ENCODE measurements around the gene TNFRSF8.

TNFRSF8 gene

DNA sequence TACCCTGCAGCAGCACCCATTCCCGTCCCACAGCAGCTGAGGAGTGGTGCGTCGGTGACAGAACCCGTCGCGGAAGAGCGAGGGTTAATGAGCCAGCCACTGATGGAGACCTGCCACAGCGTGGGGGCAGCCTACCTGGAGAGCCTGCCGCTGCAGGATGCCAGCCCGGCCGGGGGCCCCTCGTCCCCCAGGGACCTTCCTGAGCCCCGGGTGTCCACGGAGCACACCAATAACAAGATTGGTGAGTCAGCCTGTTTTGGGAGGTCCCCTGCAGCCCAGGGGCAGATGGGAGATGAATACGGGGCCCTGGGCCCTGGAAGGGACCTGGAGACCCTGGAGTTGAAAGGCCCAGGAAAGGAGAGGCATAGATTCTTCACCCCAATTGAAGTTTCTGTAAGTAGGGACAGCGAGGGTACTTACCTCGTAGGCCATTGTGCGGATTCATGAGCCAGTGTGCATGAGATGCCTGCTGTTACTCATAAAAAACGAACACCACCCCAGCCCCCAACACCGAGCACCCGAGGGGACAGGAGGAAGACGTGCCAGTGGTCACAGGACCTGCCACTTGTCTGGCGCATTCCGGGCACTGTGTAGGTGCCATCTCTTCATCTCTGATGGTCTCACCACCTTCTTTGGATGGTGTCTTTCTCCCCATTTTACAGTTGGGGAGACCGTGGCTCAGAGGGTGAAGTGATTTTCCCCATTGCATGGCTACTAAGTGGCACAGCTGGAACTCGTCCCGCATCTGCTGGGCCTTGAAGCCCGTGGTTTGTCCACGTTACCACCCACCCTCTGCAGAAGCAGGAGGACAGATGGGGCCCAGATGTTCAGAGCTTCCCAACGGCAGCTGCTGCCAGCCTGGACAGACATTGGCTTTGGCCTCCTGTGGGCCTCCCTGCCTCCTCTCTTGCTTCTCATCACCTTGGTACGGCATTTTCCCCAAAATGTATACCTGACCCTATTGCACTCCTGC, 75.4 kb downstream of the TNFRSF8 start:
- DNase-seq (ENCODE audit: insufficient read length, low spot score) (no peak), FAIRE-seq (no peak)
- TF ChIP-seq, protein P1, sequence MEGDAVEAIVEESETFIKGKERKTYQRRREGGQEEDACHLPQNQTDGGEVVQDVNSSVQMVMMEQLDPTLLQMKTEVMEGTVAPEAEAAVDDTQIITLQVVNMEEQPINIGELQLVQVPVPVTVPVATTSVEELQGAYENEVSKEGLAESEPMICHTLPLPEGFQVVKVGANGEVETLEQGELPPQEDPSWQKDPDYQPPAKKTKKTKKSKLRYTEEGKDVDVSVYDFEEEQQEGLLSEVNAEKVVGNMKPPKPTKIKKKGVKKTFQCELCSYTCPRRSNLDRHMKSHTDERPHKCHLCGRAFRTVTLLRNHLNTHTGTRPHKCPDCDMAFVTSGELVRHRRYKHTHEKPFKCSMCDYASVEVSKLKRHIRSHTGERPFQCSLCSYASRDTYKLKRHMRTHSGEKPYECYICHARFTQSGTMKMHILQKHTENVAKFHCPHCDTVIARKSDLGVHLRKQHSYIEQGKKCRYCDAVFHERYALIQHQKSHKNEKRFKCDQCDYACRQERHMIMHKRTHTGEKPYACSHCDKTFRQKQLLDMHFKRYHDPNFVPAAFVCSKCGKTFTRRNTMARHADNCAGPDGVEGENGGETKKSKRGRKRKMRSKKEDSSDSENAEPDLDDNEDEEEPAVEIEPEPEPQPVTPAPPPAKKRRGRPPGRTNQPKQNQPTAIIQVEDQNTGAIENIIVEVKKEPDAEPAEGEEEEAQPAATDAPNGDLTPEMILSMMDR (IDR thresholded peaks at IDR 0.05; ENCODE audit: insufficient read depth, missing control alignments), result no peak

GRCh38 chr1:12140016-12140415, 76.9 kb downstream of the TNFRSF8 start:
- TF ChIP-seq, protein P1 (IDR thresholded peaks at IDR 0.05; ENCODE audit: insufficient read depth, missing control alignments), result no peak
- no peak for FAIRE-seq
- DNase-seq (ENCODE audit: insufficient read length, low spot score), result no peak

DNA sequence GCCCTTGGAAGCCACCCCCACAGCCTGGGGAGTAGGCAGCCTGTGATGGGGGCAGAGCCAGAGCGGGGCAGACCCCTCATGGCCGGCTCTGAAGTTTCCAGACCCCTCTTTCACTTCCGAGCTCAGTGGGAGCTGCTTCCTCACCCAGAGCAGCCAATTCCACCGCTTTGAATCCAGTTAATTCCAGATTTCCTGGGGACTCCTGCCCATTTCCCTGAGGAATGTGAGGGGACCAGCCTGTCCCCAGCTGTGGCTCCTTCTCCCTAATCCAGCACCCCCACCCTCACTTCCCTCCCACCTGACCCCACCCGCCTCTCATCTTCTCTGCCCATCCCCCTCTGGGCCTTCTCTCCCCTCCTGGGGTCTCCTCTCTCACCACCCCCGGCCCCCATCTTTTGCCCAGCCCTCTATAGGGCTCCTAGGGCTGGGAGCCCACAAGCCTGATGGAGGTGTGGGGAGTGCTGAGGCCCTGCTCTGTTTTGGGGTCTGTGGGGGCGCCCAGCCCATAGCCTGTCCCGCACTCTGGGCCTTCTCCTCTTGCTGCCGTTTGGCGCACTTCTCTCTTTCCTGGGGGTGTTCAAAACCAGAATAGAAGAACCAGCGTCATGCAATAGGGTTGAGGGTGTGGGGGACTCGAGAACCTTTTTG, 77.5 kb downstream of the TNFRSF8 start:
- FAIRE-seq, result no peak
- TF ChIP-seq, protein P1 (IDR thresholded peaks at IDR 0.05; ENCODE audit: insufficient read depth, missing control alignments), result no peak
- no peak for DNase-seq (ENCODE audit: insufficient read length, low spot score)

DNA sequence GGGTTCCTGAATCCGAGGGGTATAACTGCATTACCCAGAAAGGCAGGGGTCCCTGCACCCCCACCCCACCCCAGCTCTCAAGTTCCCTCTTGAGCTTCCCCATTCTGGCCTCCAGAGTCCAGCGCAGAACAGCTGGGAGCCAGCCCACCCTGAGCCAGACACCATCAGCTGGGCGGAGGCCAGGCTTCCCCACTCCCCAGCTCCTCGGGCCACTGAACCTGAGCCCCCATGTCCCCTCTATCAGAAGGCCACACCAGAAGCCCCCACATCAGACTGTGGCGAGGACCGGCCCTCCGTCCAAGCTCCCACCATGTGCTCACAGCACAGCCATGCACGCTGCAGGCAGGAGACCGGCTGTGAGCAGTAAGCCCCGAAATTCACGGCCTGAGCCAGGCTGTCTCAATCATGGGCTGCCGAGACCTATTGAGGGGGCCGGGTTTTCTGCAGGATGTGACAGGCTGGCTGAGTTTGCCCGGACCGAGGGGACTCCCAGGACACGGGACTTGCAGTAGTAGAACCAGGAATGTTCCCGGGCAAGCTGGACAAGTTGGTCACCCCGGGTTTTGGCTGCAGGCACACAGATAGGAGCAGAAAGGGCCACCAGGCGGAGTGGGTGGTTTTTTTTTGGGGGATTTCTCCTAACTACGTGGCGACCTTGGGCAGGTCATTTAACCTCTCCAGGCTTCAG, 78.2 kb downstream of the TNFRSF8 start:
- FAIRE-seq (no peak), DNase-seq (ENCODE audit: insufficient read length, low spot score) (no peak)

DNA sequence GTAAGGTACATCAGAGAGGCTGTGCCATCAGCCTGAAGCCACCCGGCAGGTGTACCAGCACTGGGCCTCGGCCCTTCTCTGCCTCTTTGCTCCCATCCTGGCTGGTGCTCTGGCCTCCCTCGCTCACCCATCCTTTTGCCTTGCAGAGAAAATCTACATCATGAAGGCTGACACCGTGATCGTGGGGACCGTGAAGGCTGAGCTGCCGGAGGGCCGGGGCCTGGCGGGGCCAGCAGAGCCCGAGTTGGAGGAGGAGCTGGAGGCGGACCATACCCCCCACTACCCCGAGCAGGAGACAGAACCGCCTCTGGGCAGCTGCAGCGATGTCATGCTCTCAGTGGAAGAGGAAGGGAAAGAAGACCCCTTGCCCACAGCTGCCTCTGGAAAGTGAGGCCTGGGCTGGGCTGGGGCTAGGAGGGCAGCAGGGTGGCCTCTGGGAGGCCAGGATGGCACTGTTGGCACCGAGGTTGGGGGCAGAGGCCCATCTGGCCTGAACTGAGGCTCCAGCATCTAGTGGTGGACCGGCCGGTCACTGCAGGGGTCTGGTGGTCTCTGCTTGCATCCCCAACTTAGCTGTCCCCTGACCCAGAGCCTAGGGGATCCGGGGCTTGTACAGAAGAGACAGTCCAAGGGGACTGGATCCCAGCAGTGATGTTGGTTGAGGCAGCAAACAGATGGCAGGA, 79.2 kb downstream of the TNFRSF8 start:
- TF ChIP-seq, protein P1 (IDR thresholded peaks at IDR 0.05; ENCODE audit: insufficient read depth, missing control alignments), result no peak
- DNase-seq (ENCODE audit: insufficient read length, low spot score) (no peak), FAIRE-seq (no peak)

More for the DNA sequence above, 78.2 kb downstream of the TNFRSF8 start:
- TF ChIP-seq, protein P1 (IDR thresholded peaks at IDR 0.05; ENCODE audit: insufficient read depth, missing control alignments), result no peak

GRCh38 chr1:12142891-12143630, 80.0 kb downstream of the TNFRSF8 start:
- no peak for DNase-seq (ENCODE audit: insufficient read length, low spot score)
- FAIRE-seq, result no peak
- TF ChIP-seq, protein P1 (IDR thresholded peaks at IDR 0.05; ENCODE audit: insufficient read depth, missing control alignments), result no peak

Measured in D721Med (cell line).